B cell (primary cell): ENCODE measurements around the gene ZNF606. TPM values are rescaled to one million over a fixed set of nuclear protein-coding genes. Genes with fewer than 3 reads are reported as not detected.
A peak's percentile ranks its signal among the peaks of the same experiment; 100 is the strongest.

Experiments
- ATAC-seq: fragments of 200-7000 bp; cut with Tn5 transposase; one replicate; pipeline ENCODE4 v1.10.0; 2021; ENCODE audit warnings: low read depth, mild to moderate bottlenecking, moderate number of reproducible peaks, moderate library complexity
- CTCF ChIA-PET: fragments of 350-600 bp; sonication (Branson Sonifier 250); formaldehyde crosslinking; loops from one replicate; lab custom pipeline; 2021; ENCODE audit warnings: antibody characterized with exemption, inconsistent platforms; lab: Charles Lee
- POLR2A ChIA-PET: fragments of 350-600 bp; sonication (Branson Sonifier 250); formaldehyde crosslinking; loops from one replicate; lab custom pipeline; 2021; ENCODE audit warnings: antibody characterized with exemption; lab: Charles Lee
- DNase-seq: peaks from one replicate; pipeline ENCODE4 v3.0.0; 2013
- H2AFZ ChIP-seq: 2 replicates; pipeline ENCODE4 v1.6.1; 2012; ENCODE audit warnings: mild to moderate bottlenecking, low read depth, low read length; ENCODE audit not compliant: insufficient read depth, poor library complexity, severe bottlenecking
- H3K27ac ChIP-seq, 2 donors: 1 replicate in 1 of 2; 2 replicates in 1 of 2; pipeline ENCODE4 v1.5.1; 2012 to 2013; ENCODE audit warnings: low read length in 2 of 2, mild to moderate bottlenecking in 2 of 2, moderate library complexity in 1 of 2
- H3K27me3 ChIP-seq, 4 experiments: fragments of 200-600 bp in 1 of 4; sonication (generic) in 1 of 4; replicated peaks in 1 of 4; 1 replicate in 2 of 4; 2 replicates in 2 of 4; pipeline versions ENCODE4 v1.6.1 to v1.7.0; 2013 to 2016; ENCODE audit warnings: low read length in 3 of 4, mild to moderate bottlenecking in 2 of 4, mixed read lengths in 1 of 4, moderate library complexity in 1 of 4; ENCODE audit not compliant: insufficient read depth in 4 of 4, control insufficient read depth in 3 of 4; ENCODE audit errors: control extremely low read depth in 1 of 4
- H3K36me3 ChIP-seq, 2 experiments: replicated peaks in 1 of 2; 1 replicate in 1 of 2; 2 replicates in 1 of 2; pipeline versions ENCODE4 v1.6.1 to v1.7.1; 2013; ENCODE audit warnings: low read length in 1 of 2; ENCODE audit not compliant: insufficient read depth in 2 of 2, control insufficient read depth in 1 of 2; ENCODE audit errors: control extremely low read depth in 1 of 2, extremely low read depth in 1 of 2
- H3K4me1 ChIP-seq, 2 donors: fragments of 200-600 bp in 1 of 2; sonication (generic) in 1 of 2; 1 replicate in 1 of 2; 2 replicates in 1 of 2; pipeline versions ENCODE4 v1.5.1 to v1.6.1; 2013 to 2017; ENCODE audit warnings: low read length in 2 of 2; ENCODE audit not compliant: control insufficient read depth in 2 of 2, insufficient read depth in 2 of 2
- H3K4me2 ChIP-seq: replicated peaks from 2 replicates; pipeline ENCODE3; 2012; ENCODE audit warnings: mild to moderate bottlenecking, low read depth, low read length; ENCODE audit not compliant: poor library complexity, severe bottlenecking
- H3K4me3 ChIP-seq, 5 experiments: fragments of 200-600 bp in 1 of 5; sonication (generic) in 1 of 5; 1 replicate in 3 of 5; 2 replicates in 2 of 5; pipeline versions ENCODE4 v1.5.1 to v1.7.0; 2011 to 2016; ENCODE audit warnings: low read length in 4 of 5, mild to moderate bottlenecking in 4 of 5, low read depth in 2 of 5, control low read depth in 1 of 5, moderate library complexity in 1 of 5; ENCODE audit not compliant: insufficient read depth in 1 of 5; ENCODE audit errors: control extremely low read depth in 1 of 5, extremely low read depth in 1 of 5
- H3K79me2 ChIP-seq: fragments of 200-600 bp; sonication (generic); one replicate; pipeline ENCODE4 v1.6.0; 2016; ENCODE audit warnings: low read length; ENCODE audit not compliant: control insufficient read depth, insufficient read depth
- H3K9ac ChIP-seq: fragments of 200-600 bp; sonication (generic); 2 replicates; pipeline ENCODE4 v1.6.1; 2017; ENCODE audit warnings: mild to moderate bottlenecking, low read length, moderate library complexity
- H3K9me3 ChIP-seq, 3 donors: one replicate each; pipeline versions ENCODE4 v1.6.1 to v1.7.1; 2013; ENCODE audit warnings: low read length in 2 of 3; ENCODE audit not compliant: control insufficient read depth in 2 of 3, insufficient read depth in 1 of 3; ENCODE audit errors: control extremely low read depth in 1 of 3
- H4K20me1 ChIP-seq: 2 replicates; pipeline ENCODE4 v1.6.0; 2012; ENCODE audit warnings: mild to moderate bottlenecking, low read length; ENCODE audit not compliant: insufficient read depth, control insufficient read depth, poor library complexity, severe bottlenecking
- H3K27ac Mint-ChIP-seq: one replicate; pipeline ENCODE4 v1.8.0; 2021; ENCODE audit warnings: mixed read lengths
- H3K27me3 Mint-ChIP-seq: one replicate; pipeline ENCODE4 v1.8.0; 2021; ENCODE audit warnings: mixed read lengths
- H3K4me1 Mint-ChIP-seq: one replicate; pipeline ENCODE4 v1.8.0; 2021; ENCODE audit warnings: mixed read lengths
- H3K4me3 Mint-ChIP-seq: one replicate; pipeline ENCODE4 v1.8.0; 2021; ENCODE audit warnings: mixed read lengths
- H3K9me3 Mint-ChIP-seq: one replicate; pipeline ENCODE4 v1.8.0; 2022; ENCODE audit warnings: mixed read lengths; ENCODE audit not compliant: insufficient read depth
- CTCF ChIP-seq: fragments of 200-600 bp; IDR thresholded peaks from one replicate; pipeline ENCODE4 v1.8.0; 2022; ENCODE audit warnings: antibody characterized with exemption, mild to moderate bottlenecking
- EZH2 ChIP-seq: IDR thresholded peaks from 2 replicates; pipeline ENCODE4 v1.6.1; 2012; ENCODE audit warnings: borderline replicate concordance, low read depth, mild to moderate bottlenecking, moderate library complexity, low read length; ENCODE audit not compliant: insufficient read depth, poor library complexity, severe bottlenecking
- WGBS: methylation state at CpG from one replicate; pipeline ENCODE4 v1.1.5; 2013; ENCODE audit warnings: missing lambda C conversion rate; ENCODE audit not compliant: insufficient coverage; 5-methylcytosine and 5-hydroxymethylcytosine counted together
- intact Hi-C: fragments of 100-400 bp; cut with micrococcal nuclease; formaldehyde crosslinking; loops from one replicate; pipeline ENCODE4 v1.10.0; 2022
- polyA plus RNA-seq: library from polyadenylated mRNA; depleted of rRNA; stranded (reverse); fragments of >200 nt; gene quantifications from 2 replicates; pipeline ENCODE4 v1.2.3, GENCODE V29; 2012
- total RNA-seq, 2 donors: library from RNA; stranded (reverse); fragments of 120-200 nt in 1 of 2; gene quantifications; 1 replicate in 1 of 2; 2 replicates in 1 of 2; pipeline versions ENCODE4 v1.2.3 to v1.2.4, GENCODE V29; 2013 to 2022

Gene ZNF606
- total and polyA plus RNA-seq, 2 donors (not counting 1 experiment from before 2014, with no cell fraction given) = 11.5 to 48.4 TPM

GRCh38 chr19:58010507-58010906 is 7.9 kb upstream of the ZNF606 start:
- Mint-ChIP-seq H3K27me3 (no peaks in the 10 kb centered on the region), H3K9me3 (peaks cover 8% of the 10 kb centered on the region), H3K4me3 (peak overlapping the region; percentile 23), H3K4me1 (peaks cover 10% of the 10 kb centered on the region), H3K27ac (no peak overlapping the region)
- WGBS = 82% methylated on average over 14 of the region's 22 CpGs
- no peak overlapping the region for H3K4me3 ChIP-seq
- no peak overlapping the region for H3K9ac ChIP-seq
- ChIA-PET POLR2A (no interaction called here), CTCF (no interaction called here)
- H3K9me3 ChIP-seq = peaks cover 0 to 65% (median 37%) of the 10 kb centered on the region in 3 donors
- H3K27ac ChIP-seq = no peak overlapping the region
- peaks cover 1 to 12% of the 10 kb centered on the region in 2 experiments for H3K36me3 ChIP-seq
- peaks cover 4 to 9% of the 10 kb centered on the region in 2 donors for H3K4me1 ChIP-seq
- DNase-seq = no peak
- no peak overlapping the region for H3K4me2 ChIP-seq
- H3K27me3 ChIP-seq = no peaks in the 10 kb centered on the region
- no peak overlapping the region for H2AFZ ChIP-seq
- no peak for ATAC-seq
- intact Hi-C loops = no loop called here
- no peak for TF ChIP-seq CTCF
- no peaks in the 10 kb centered on the region for H4K20me1 ChIP-seq
- no peaks in the 10 kb centered on the region for H3K79me2 ChIP-seq

GRCh38 chr19:58009666-58010301 is 7.2 kb upstream of the ZNF606 start:
- H3K9me3 ChIP-seq = peaks cover 0 to 67% (median 42%) of the 10 kb centered on the region in 3 donors
- H3K9ac ChIP-seq = peak overlapping the region; percentile 71
- intact Hi-C loops = loop anchor here (10.0 kb wide), 1 partner anchor 625 kb away; the partner anchor contains the start of gene ZNF548
- H3K4me3 ChIP-seq = peak overlapping the region; percentile 19 to 66 (median 55)
- DNase-seq = peak; percentile 88
- peaks cover 1 to 18% of the 10 kb centered on the region in 2 experiments for H3K36me3 ChIP-seq
- TF ChIP-seq EZH2 = no peak
- no peak for TF ChIP-seq CTCF
- H3K27me3 ChIP-seq = no peaks in the 10 kb centered on the region
- Mint-ChIP-seq H3K27ac (peak overlapping the region; percentile 83), H3K4me1 (peaks cover 14% of the 10 kb centered on the region), H3K9me3 (peaks cover 8% of the 10 kb centered on the region), H3K4me3 (peak overlapping the region; percentile 86), H3K27me3 (no peaks in the 10 kb centered on the region)
- peaks cover 4 to 9% of the 10 kb centered on the region in 2 donors for H3K4me1 ChIP-seq
- 13% methylated on average over 37 of the region's 41 CpGs for WGBS
- ChIA-PET POLR2A (no interaction called here), CTCF (no interaction called here)
- H2AFZ ChIP-seq = peak overlapping the region; percentile 79
- no peaks in the 10 kb centered on the region for H4K20me1 ChIP-seq
- H3K27ac ChIP-seq = peak overlapping the region; percentile 35 to 84
- H3K79me2 ChIP-seq = no peaks in the 10 kb centered on the region
- peak; percentile 87 for ATAC-seq
- H3K4me2 ChIP-seq = peak overlapping the region; percentile 89
